Measurements from ENCODE around the gene SLC2A5. TPM values are rescaled to one million over a fixed set of nuclear protein-coding genes. Genes with fewer than 3 reads are reported as not detected.
A peak's percentile ranks its signal among the peaks of the same experiment; 100 is the strongest.

Gene SLC2A5
- total RNA-seq, 1 donor = 2.2 TPM

DNA sequence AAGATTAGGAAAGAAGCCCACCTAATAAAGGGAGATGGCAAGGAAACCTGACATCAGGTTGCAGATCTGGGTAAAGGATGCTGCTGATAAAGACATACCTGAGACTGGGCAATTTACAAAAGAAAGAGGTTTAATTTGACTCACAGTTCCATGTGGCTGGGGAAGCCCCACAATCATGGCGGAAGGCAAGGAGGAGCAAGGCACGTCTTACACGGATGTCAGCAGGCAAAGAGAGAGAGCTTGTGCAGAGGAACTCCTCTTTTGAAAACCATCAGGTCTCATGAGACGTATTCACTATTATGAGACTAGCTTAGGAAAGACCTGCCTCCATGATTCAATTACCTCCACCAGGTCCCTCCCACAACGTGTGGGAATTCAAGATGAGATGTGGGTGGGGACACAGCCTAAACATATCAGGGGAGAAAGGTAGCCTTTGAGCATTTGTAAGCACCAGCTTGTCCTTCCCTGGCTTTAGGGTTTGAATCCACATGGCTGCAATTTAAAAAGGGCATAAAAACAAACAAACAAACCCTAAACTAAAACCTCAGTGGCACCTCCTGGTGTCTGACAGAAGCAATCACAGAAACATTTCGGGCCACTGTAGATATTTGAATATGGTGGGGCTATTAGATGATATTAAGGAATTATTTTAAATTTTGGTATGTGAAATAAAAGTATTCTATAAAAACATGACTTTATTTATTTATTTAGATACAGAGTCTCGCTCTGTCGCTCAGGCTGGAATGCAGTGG is 76.3 kb downstream of the SLC2A5 start:
- peak; percentile 41 for TF ChIP-seq CTCF (IDR thresholded peaks at IDR 0.05; ENCODE audit: insufficient read depth, low read depth, low read length)
- H3K4me3 ChIP-seq (ENCODE audit: low read depth, low read length) = no peak overlapping the region
- DNase-seq (ENCODE audit: low read depth) = no peak

DNA sequence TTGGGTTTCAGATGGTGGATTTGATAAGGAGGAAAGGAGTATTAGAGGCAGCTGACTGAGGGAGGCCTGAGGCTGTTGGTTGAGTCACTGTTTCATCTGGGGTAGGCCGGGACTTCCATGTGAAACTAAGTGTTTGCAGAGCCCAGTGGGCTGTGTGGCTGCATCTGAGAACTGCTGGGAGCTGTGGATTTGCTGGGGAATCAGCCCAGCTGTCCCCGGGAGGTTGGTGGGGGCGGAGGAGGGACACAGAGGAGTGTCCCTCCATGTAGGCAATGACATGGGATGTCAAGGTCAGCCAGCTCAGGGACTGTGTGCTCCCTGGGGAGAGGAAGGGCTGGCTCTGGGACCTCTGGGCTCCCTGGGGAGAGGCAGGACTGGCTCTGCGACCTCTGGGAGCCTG is 79.6 kb downstream of the SLC2A5 start:
- no peak overlapping the region for H3K4me3 ChIP-seq (ENCODE audit: low read depth, low read length)
- peak; percentile 20 for DNase-seq (ENCODE audit: low read depth)
- TF ChIP-seq CTCF (IDR thresholded peaks at IDR 0.05; ENCODE audit: insufficient read depth, low read depth, low read length) = no peak

- TF ChIP-seq CTCF (IDR thresholded peaks at IDR 0.05; ENCODE audit: insufficient read depth, low read depth, low read length) = no peak
- no peak overlapping the region for H3K4me3 ChIP-seq (ENCODE audit: low read depth, low read length)
- DNase-seq (ENCODE audit: low read depth) = no peak
Measured at GRCh38 chr1:8989061-8989460, 80.4 kb downstream of the SLC2A5 start.

DNA sequence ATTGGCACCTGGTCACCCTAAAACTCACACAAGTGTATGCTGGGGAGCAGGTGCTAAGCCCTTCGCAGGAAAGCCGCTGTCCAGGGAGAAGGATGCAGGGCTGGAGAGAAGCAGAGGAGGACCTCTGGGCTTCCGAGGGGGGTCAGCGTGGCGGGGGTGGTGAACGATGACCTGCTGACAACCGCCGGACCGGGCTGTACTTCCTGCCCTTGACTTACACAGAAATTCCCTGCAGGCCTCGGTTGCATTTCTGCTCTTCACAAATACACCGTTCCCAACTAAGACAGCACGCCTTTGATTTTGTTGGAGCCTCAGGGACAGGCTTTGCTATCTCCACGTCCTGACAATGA is 80.8 kb downstream of the SLC2A5 start:
- DNase-seq (ENCODE audit: low read depth) = no peak
- TF ChIP-seq CTCF (IDR thresholded peaks at IDR 0.05; ENCODE audit: insufficient read depth, low read depth, low read length) = no peak
- no peak overlapping the region for H3K4me3 ChIP-seq (ENCODE audit: low read depth, low read length)

GRCh38 chr1:8987881-8988617 is 81.4 kb downstream of the SLC2A5 start:
- H3K4me3 ChIP-seq (ENCODE audit: low read depth, low read length) = no peak overlapping the region
- peak; percentile 90 for TF ChIP-seq CTCF (IDR thresholded peaks at IDR 0.05; ENCODE audit: insufficient read depth, low read depth, low read length)
- DNase-seq (ENCODE audit: low read depth) = peak; percentile 48

GRCh38 chr1:8986814-8987190 is 82.6 kb downstream of the SLC2A5 start:
- DNase-seq (ENCODE audit: low read depth) = no peak
- H3K4me3 ChIP-seq (ENCODE audit: low read depth, low read length) = no peak overlapping the region
- TF ChIP-seq CTCF (IDR thresholded peaks at IDR 0.05; ENCODE audit: insufficient read depth, low read depth, low read length) = no peak
